ENCODE data around the gene RFX7. TPM values are rescaled to one million over a fixed set of nuclear protein-coding genes. Genes with fewer than 3 reads are reported as not detected.

Gene RFX7
- total and polyA plus RNA-seq, 2 of the 4 experiments (the other 2 are of a cell fraction) = 4.1 to 10.6 TPM

DNA sequence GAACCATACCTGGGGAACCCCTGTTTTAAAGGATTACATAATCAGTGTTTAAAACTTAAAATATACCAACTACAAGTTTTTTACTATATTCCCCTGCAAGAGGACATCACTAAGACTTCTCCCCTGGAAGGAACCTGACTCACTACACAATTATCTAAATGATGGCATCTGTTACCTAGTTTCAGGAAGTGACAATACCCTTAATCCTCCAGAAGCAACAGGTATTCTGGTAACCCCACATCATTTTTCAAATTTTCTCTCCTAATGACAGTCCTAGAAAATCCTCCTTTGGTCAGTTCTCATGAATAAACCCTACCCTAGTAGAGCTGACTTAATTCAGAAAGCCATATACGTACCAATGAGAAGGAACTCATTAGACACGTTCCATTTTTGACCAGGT lies 78.4 kb downstream of the RFX7 start:
- Histone ChIP-seq H3K4ac (ENCODE audit: low read depth, low read length) (no peak overlapping the region), H3K27me3 (ENCODE audit: control insufficient read depth, insufficient read depth, low read length) (no peaks in the 10 kb centered on the region)
- in situ Hi-C loops (cut with MboI; ENCODE audit: low sequenced_read_pairs) = no loop called here

More for the DNA sequence above, 78.4 kb downstream of the RFX7 start:
- WGBS, 2 experiments (ENCODE audit: extremely low coverage in 2 of 2, insufficient read length in 1 of 2) = no CpG with 5 or more reads among the region's 2 CpGs
- H2BK5ac ChIP-seq (ENCODE audit: low read depth, low read length, poor library complexity, severe bottlenecking) = no peak overlapping the region
- no peak overlapping the region for H2BK20ac ChIP-seq (ENCODE audit: low read depth, low read length)
- BruUV-seq (replicated peaks) = no TSS peak
- dilution Hi-C loops (cut with HindIII; ENCODE audit: low sequenced_read_pairs, unreplicated experiment) (no loop called here), intact Hi-C loops (cut with micrococcal nuclease) (no loop called here)
- ChIA-PET CTCF (no interaction called here), POLR2A (ENCODE audit: unreplicated experiment) (no interaction called here)
- H3K9me3 ChIP-seq (ENCODE audit: control insufficient read depth, insufficient read depth, low read length) = no peaks in the 10 kb centered on the region
- TF ChIP-seq, protein P1, sequence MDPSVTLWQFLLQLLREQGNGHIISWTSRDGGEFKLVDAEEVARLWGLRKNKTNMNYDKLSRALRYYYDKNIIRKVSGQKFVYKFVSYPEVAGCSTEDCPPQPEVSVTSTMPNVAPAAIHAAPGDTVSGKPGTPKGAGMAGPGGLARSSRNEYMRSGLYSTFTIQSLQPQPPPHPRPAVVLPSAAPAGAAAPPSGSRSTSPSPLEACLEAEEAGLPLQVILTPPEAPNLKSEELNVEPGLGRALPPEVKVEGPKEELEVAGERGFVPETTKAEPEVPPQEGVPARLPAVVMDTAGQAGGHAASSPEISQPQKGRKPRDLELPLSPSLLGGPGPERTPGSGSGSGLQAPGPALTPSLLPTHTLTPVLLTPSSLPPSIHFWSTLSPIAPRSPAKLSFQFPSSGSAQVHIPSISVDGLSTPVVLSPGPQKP (IDR thresholded peaks at IDR 0.05; ENCODE audit: borderline replicate concordance, low read depth, low read length) = no peak
- TF ChIP-seq RCOR1 (IDR thresholded peaks at IDR 0.05; ENCODE audit: insufficient replicate concordance, low read length) (no peak), MAFK (IDR thresholded peaks at IDR 0.05; ENCODE audit: low read depth, low read length) (no peak), CTCF (conservative IDR thresholded peaks at IDR 0.05; ENCODE audit: low read depth, low read length) (no peak), SMC3 (IDR thresholded peaks at IDR 0.05; ENCODE audit: low read depth, low read length) (no peak), BHLHE40 (IDR thresholded peaks at IDR 0.05; ENCODE audit: low read depth, low read length) (no peak), FOS (IDR thresholded peaks at IDR 0.05; ENCODE audit: low read depth, low read length) (no peak)
- H3K56ac ChIP-seq (ENCODE audit: extremely low read depth, insufficient read depth, low read length) = no peak overlapping the region
- no peak overlapping the region for H3K9ac ChIP-seq (ENCODE audit: low read depth, low read length)
- peaks cover 9% of the 10 kb centered on the region; the same call in 1 of the 2 replicates for H4K20me1 ChIP-seq (ENCODE audit: insufficient read depth, low read length)
- no peak overlapping the region for H3K4me3 ChIP-seq (ENCODE audit: insufficient read depth, low read depth, low read length)
- ATAC-seq (ENCODE audit: low read depth) (no peak), DNase-seq (no peak)
- no peak overlapping the region for H3K18ac ChIP-seq (ENCODE audit: low read depth, low read length)
- no peak overlapping the region for H4K91ac ChIP-seq (ENCODE audit: insufficient read depth, low read depth, low read length)
- no peaks in the 10 kb centered on the region; the same call in 1 of the 2 replicates for H3K9me1 ChIP-seq (ENCODE audit: insufficient read depth, low read length)
- H3K4me1 ChIP-seq (ENCODE audit: control insufficient read depth, insufficient read depth, low read length) = peaks cover 9% of the 10 kb centered on the region; the same call in 1 of the 2 replicates
- no peak overlapping the region for H2BK15ac ChIP-seq (ENCODE audit: low read depth, low read length)
- no peak overlapping the region for H4K5ac ChIP-seq (ENCODE audit: low read depth, low read length)
- no peak overlapping the region for H3K4me2 ChIP-seq (ENCODE audit: low read depth, low read length)
- H2AFZ ChIP-seq (replicated peaks; ENCODE audit: low read length, poor library complexity) = no peak overlapping the region
- H4K8ac ChIP-seq (ENCODE audit: low read depth in 2 of 2, low read length in 2 of 2) = no peak overlapping the region
- no peak overlapping the region for H2AK9ac ChIP-seq (replicated peaks; ENCODE audit: low read depth, low read length, poor library complexity)
- peaks cover 33 to 50% of the 10 kb centered on the region in 2 experiments for H3K79me1 ChIP-seq (ENCODE audit: low read depth in 1 of 2, low read length in 2 of 2)
- H3K14ac ChIP-seq (replicated peaks; ENCODE audit: low read depth, low read length) = no peak overlapping the region
- no peak overlapping the region for H3K27ac ChIP-seq (ENCODE audit: insufficient read depth, low read length)
- H3K23ac ChIP-seq (ENCODE audit: low read depth, low read length) = no peak overlapping the region
- H3K36me3 ChIP-seq (ENCODE audit: control insufficient read depth, insufficient read depth, low read length) = 0 out of 2 replicates have a peak, but pooled peaks cover 1% of the 10 kb centered on the region
- H2BK120ac ChIP-seq (ENCODE audit: low read depth, low read length) = no peak overlapping the region
- H2AK5ac ChIP-seq (ENCODE audit: low read depth, low read length) = no peak overlapping the region
